Measurements from ENCODE around the gene ITPR1. TPM values are rescaled to one million over a fixed set of nuclear protein-coding genes. Genes with fewer than 3 reads are reported as not detected.

ITPR1 gene
- total and polyA plus RNA-seq, 4 donors = 3.7 to 39.4 (median 8.2) TPM

DNA sequence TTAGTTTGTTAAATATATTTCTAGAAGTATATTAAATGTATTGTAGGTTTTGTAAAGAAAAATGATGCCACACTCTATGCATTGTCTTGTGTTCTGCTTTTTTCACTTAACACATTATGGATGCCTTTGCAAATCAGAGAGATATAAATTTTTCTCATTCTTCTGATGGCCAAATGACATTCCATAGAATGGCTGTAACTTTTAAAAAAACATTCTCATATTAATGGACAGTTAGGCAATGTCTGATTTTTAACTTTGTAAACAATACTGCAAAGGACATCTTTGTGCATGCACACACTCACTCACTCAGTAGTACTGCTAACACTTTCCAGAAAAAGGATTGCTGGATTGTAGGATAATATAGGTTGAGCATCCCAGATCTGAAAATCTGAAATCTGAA, 195.9 kb downstream of the ITPR1 start (continued):
- TF ChIP-seq ZBTB33 (IDR thresholded peaks at IDR 0.05) = no peak
- no peak for TF ChIP-seq NR2F2 (IDR thresholded peaks at IDR 0.05)
- no peak for TF ChIP-seq RXRA (IDR thresholded peaks at IDR 0.05)
- no peak for TF ChIP-seq TAF1 (conservative IDR thresholded peaks at IDR 0.05)
- TF ChIP-seq JUND (IDR thresholded peaks at IDR 0.05) = no peak

DNA sequence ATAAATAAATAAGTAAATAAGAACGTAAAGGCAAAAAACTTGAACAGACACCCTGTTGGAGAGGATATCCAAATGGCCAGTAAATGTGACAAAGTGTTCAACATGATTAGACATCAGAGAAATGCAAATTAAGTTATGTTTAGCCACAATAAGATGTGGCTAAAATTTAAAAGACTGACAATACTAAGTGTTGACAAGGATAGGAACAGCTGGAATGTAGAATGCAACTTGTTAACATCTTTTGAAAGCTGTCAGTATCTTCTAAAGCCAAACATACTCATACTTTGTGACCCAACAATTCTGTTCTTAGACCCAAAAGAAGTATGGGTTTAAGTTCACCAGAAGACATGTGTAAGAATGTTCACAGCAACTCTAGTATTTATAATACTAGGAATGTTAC, 197.1 kb downstream of the ITPR1 start:
- WGBS = 98% methylated on average over 1 of the region's 1 CpG

DNA sequence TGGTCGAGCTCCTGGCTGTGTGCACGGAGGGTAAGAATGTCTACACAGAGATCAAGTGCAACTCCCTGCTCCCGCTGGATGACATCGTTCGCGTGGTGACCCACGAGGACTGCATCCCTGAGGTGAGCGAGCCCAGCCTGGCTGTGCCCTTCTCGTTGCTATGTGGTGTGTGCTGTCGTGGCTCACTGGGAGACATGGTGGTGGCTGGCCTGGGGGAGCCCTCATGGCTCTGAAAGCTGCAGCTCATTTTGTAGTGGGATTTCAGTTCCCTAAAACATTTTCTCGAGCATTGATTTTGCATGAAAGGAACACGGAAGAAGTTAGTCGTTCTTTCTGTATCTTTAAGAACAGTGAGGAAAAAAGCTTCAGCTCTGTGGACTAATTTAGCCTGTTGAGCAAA, 200.5 kb downstream of the ITPR1 start:
- H3K36me3 ChIP-seq (ENCODE audit: control insufficient read depth in 4 of 4, insufficient read depth in 3 of 4, low read depth in 1 of 4, low read length in 3 of 4) = no peaks in the 10 kb centered on the region
- no peak overlapping the region for H3K27ac ChIP-seq (ENCODE audit: low read depth in 1 of 2, low read length in 2 of 2)
- WGBS = 91% methylated on average over 13 of the region's 13 CpGs
- no peak overlapping the region for H3K4me3 ChIP-seq (ENCODE audit: low read depth in 1 of 3, low read length in 3 of 3)
- no peak for DNase-seq (ENCODE audit: low spot score)
- H3K4me1 ChIP-seq (ENCODE audit: control insufficient read depth in 4 of 4, insufficient read depth in 4 of 4, low read length in 3 of 4) = no peaks in the 10 kb centered on the region
- H3K9me3 ChIP-seq (ENCODE audit: control insufficient read depth in 4 of 4, low read length in 3 of 4) = peaks cover 0 to 5% (median 0%) of the 10 kb centered on the region in 4 donors
- H3K27me3 ChIP-seq (ENCODE audit: control insufficient read depth in 4 of 4, insufficient read depth in 4 of 4, low read length in 3 of 4) = no peaks in the 10 kb centered on the region
- H3K9ac ChIP-seq (ENCODE audit: low read depth in 1 of 2, low read length in 2 of 2) = no peak overlapping the region
- TF ChIP-seq CTCF (IDR thresholded peaks at IDR 0.05; ENCODE audit: low read depth, low read length, missing input control) = no peak
- TF ChIP-seq NR2F2 (IDR thresholded peaks at IDR 0.05) = no peak
- no peak for TF ChIP-seq GABPA (IDR thresholded peaks at IDR 0.05 in 1 of 2, conservative IDR thresholded peaks at IDR 0.05 in 1 of 2)
- TF ChIP-seq ZBTB33 (IDR thresholded peaks at IDR 0.05) = no peak
- no peak for TF ChIP-seq YY1 (IDR thresholded peaks at IDR 0.05)
- TF ChIP-seq RAD21 (IDR thresholded peaks at IDR 0.05) = no peak
- TF ChIP-seq, protein P1, sequence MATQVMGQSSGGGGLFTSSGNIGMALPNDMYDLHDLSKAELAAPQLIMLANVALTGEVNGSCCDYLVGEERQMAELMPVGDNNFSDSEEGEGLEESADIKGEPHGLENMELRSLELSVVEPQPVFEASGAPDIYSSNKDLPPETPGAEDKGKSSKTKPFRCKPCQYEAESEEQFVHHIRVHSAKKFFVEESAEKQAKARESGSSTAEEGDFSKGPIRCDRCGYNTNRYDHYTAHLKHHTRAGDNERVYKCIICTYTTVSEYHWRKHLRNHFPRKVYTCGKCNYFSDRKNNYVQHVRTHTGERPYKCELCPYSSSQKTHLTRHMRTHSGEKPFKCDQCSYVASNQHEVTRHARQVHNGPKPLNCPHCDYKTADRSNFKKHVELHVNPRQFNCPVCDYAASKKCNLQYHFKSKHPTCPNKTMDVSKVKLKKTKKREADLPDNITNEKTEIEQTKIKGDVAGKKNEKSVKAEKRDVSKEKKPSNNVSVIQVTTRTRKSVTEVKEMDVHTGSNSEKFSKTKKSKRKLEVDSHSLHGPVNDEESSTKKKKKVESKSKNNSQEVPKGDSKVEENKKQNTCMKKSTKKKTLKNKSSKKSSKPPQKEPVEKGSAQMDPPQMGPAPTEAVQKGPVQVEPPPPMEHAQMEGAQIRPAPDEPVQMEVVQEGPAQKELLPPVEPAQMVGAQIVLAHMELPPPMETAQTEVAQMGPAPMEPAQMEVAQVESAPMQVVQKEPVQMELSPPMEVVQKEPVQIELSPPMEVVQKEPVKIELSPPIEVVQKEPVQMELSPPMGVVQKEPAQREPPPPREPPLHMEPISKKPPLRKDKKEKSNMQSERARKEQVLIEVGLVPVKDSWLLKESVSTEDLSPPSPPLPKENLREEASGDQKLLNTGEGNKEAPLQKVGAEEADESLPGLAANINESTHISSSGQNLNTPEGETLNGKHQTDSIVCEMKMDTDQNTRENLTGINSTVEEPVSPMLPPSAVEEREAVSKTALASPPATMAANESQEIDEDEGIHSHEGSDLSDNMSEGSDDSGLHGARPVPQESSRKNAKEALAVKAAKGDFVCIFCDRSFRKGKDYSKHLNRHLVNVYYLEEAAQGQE (IDR thresholded peaks at IDR 0.05) = no peak
- TF ChIP-seq, protein P2, sequence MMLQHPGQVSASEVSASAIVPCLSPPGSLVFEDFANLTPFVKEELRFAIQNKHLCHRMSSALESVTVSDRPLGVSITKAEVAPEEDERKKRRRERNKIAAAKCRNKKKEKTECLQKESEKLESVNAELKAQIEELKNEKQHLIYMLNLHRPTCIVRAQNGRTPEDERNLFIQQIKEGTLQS (IDR thresholded peaks at IDR 0.05) = no peak
- no peak for TF ChIP-seq SP1 (IDR thresholded peaks at IDR 0.05)
- TF ChIP-seq HNF4G (IDR thresholded peaks at IDR 0.05) = no peak
- no peak for TF ChIP-seq JUND (IDR thresholded peaks at IDR 0.05)
- no peak for TF ChIP-seq HNF4A (conservative IDR thresholded peaks at IDR 0.05)

More for the DNA sequence above, 197.1 kb downstream of the ITPR1 start:
- Histone ChIP-seq H3K36me3 (ENCODE audit: control insufficient read depth in 4 of 4, insufficient read depth in 3 of 4, low read depth in 1 of 4, low read length in 3 of 4) (peaks cover 0 to 5% (median 2%) of the 10 kb centered on the region in 4 donors), H3K4me1 (ENCODE audit: control insufficient read depth in 4 of 4, insufficient read depth in 4 of 4, low read length in 3 of 4) (no peaks in the 10 kb centered on the region), H3K4me3 (ENCODE audit: low read depth in 1 of 3, low read length in 3 of 3) (no peak overlapping the region), H3K27me3 (ENCODE audit: control insufficient read depth in 4 of 4, insufficient read depth in 4 of 4, low read length in 3 of 4) (no peaks in the 10 kb centered on the region), H3K9ac (ENCODE audit: low read depth in 1 of 2, low read length in 2 of 2) (no peak overlapping the region), H3K9me3 (ENCODE audit: control insufficient read depth in 4 of 4, low read length in 3 of 4) (peaks cover 0 to 5% (median 0%) of the 10 kb centered on the region in 4 donors), H3K27ac (ENCODE audit: low read depth in 1 of 2, low read length in 2 of 2) (no peak overlapping the region)
- no peak for DNase-seq (ENCODE audit: low spot score)
- TF ChIP-seq JUND (IDR thresholded peaks at IDR 0.05) (no peak), EGR1 (IDR thresholded peaks at IDR 0.05; ENCODE audit: low read depth in 2 of 2) (no peak), HNF4G (IDR thresholded peaks at IDR 0.05) (no peak), SP1 (IDR thresholded peaks at IDR 0.05) (no peak), RXRA (IDR thresholded peaks at IDR 0.05) (no peak), TAF1 (conservative IDR thresholded peaks at IDR 0.05) (no peak), FOXA1 (IDR thresholded peaks at IDR 0.05) (no peak), ZBTB33 (IDR thresholded peaks at IDR 0.05) (no peak), YY1 (IDR thresholded peaks at IDR 0.05) (no peak), GABPA (IDR thresholded peaks at IDR 0.05 in 1 of 2, conservative IDR thresholded peaks at IDR 0.05 in 1 of 2) (no peak)
